Occipital lobe (tissue), 2 donors: ENCODE data around the gene GUCY2F. TPM values are rescaled to one million over a fixed set of nuclear protein-coding genes. Genes with fewer than 3 reads are reported as not detected.

Source experiments
- DNase-seq: peaks from one replicate; lab custom pipeline; 2025; lab: John Stamatoyannopoulos, UW
- total RNA-seq: library from RNA; depleted of rRNA; stranded (reverse); fragments of >200 nt; gene quantifications from one replicate; pipeline ENCODE4 v1.2.3, GENCODE V29; 2014

The GUCY2F gene
- total RNA-seq, 1 donor from 2014 or later = under 0.01 TPM

GRCh38 chrX:109343671-109344070 lies 138.2 kb downstream of the GUCY2F start:
- DNase-seq = no peak

DNA sequence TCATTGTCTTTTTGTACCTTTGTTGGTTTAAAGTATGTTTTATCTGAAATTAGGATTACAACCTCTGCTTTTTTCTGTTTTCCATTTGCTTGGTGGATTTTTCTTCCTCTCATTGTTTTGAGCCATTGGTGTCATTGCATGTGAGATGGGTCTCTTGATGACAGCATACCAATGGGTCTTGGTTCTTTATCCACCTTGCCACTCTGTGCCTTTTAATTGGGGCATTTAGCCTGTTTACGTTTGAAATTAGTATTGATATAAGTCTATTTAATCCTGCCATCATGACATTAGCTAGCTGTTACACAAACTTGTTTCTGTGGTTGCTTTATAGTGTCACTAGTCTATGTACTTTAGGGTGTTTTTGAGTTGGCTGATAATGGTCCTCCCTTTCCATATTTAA lies 145.7 kb downstream of the GUCY2F start:
- no peak for DNase-seq

DNA sequence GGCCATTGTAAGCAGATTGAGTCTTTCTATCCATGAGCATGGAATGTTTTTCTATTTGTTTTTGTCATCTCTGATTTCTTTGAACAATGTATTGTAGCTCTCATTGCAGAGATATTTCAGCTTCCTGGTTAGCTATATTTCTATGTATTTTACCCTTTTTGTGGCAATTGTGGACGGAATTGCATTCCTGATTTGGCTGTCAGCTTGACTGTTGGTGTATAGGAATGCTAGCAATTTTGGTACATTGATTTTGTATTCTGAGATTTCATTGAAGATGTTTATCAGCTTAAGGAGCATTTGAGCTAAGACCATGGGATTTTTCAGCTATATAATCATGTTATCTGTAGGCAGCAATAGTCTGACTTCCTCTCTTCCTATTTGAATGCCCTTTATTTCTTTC lies 154.6 kb downstream of the GUCY2F start:
- DNase-seq = no peak

Other genes starting within 250 kb of the GUCY2F start
- 12.6 TPM for gene NXT2, start 54.8 kb upstream of the GUCY2F start, total RNA-seq
- gene KCNE5, start 143.1 kb upstream of the GUCY2F start, total RNA-seq = 1.9 TPM